Peyer's patch (tissue), 4 donors: ENCODE measurements around the gene FEN1.

Experiments
- POLR2A ChIP-seq, 2 donors: fragments of 450-650 bp; IDR thresholded peaks; one replicate each; pipeline ENCODE4 v1.5.1; 2017; ENCODE audit warnings: antibody characterized with exemption in 2 of 2, mild to moderate bottlenecking in 2 of 2, moderate library complexity in 2 of 2
- TF ChIP-seq, protein P1 (sequence below), 6 experiments: fragments of 450-650 bp in 4 of 6; fragments of 200-600 bp in 2 of 6; sonication (generic) in 1 of 6; IDR thresholded peaks; one replicate each; pipeline ENCODE4 v1.5.1; 2017 to 2019; ENCODE audit warnings: antibody characterized with exemption in 6 of 6, mild to moderate bottlenecking in 3 of 6, moderate library complexity in 1 of 6

DNA sequence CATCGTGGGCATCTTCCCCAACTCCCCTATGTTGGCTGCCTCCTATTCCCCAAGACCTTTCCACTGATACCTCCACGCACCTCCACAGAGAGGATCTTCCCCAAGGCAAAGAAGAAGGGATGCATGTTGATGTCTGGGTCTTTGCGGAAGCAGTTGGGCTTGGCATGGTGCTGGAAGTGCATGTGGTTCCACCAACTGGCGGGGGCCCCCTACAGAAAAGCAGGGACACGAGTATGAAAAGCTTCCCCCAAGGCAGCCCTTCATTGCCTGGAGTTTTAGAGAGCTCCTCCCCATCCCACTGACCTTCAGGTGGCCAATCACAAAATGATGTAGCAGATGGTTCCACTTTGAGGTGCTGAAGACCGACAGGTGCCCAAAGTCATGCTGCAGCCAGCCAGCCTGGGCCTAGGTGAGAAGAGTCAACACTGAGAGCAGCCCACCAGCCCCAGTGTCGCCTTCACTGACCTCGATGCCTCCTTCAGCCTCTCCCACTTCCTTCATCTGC, 18.0 kb downstream of the FEN1 start:
- TF ChIP-seq, protein P1, sequence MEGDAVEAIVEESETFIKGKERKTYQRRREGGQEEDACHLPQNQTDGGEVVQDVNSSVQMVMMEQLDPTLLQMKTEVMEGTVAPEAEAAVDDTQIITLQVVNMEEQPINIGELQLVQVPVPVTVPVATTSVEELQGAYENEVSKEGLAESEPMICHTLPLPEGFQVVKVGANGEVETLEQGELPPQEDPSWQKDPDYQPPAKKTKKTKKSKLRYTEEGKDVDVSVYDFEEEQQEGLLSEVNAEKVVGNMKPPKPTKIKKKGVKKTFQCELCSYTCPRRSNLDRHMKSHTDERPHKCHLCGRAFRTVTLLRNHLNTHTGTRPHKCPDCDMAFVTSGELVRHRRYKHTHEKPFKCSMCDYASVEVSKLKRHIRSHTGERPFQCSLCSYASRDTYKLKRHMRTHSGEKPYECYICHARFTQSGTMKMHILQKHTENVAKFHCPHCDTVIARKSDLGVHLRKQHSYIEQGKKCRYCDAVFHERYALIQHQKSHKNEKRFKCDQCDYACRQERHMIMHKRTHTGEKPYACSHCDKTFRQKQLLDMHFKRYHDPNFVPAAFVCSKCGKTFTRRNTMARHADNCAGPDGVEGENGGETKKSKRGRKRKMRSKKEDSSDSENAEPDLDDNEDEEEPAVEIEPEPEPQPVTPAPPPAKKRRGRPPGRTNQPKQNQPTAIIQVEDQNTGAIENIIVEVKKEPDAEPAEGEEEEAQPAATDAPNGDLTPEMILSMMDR (IDR thresholded peaks at IDR 0.05), result no peak
- no peak for TF ChIP-seq POLR2A (IDR thresholded peaks at IDR 0.05)
